IPS-20b (cell line): ENCODE measurements around the gene CAPN11.
"Not testable (repeated sequence)": the region's sequence is repeated elsewhere in the genome, so short reads cannot be mapped to it uniquely, and the experiment has no call there.

Experiments used
- H3K27ac ChIP-seq: one replicate; pipeline ENCODE4 v1.5.1; 2013; ENCODE audit warnings: low read length
- H3K27me3 ChIP-seq: 2 replicates; pipeline ENCODE4 v1.6.1; 2013; ENCODE audit warnings: mild to moderate bottlenecking, low read length, inconsistent platforms; ENCODE audit not compliant: insufficient read depth
- H3K36me3 ChIP-seq: 2 replicates; pipeline ENCODE4 v1.6.1; 2013; ENCODE audit warnings: low read depth, mild to moderate bottlenecking, inconsistent platforms, low read length, moderate library complexity; ENCODE audit not compliant: insufficient read depth
- H3K4me1 ChIP-seq: 2 replicates; pipeline ENCODE4 v1.6.1; 2013; ENCODE audit warnings: mild to moderate bottlenecking, control low read depth, inconsistent platforms, low read length, moderate library complexity; ENCODE audit not compliant: insufficient read depth
- H3K4me3 ChIP-seq: 2 replicates; pipeline ENCODE4 v1.5.1; 2013; ENCODE audit warnings: mild to moderate bottlenecking, low read length, inconsistent platforms
- H3K9ac ChIP-seq: 2 replicates; pipeline ENCODE4 v1.6.1; 2013; ENCODE audit warnings: low read depth, mild to moderate bottlenecking, inconsistent platforms, low read length, moderate library complexity
- H3K9me3 ChIP-seq: 2 replicates; pipeline ENCODE4 v1.6.1; 2013; ENCODE audit warnings: mild to moderate bottlenecking, low read depth, low read length, inconsistent platforms; ENCODE audit not compliant: insufficient read depth

CAPN11 gene

DNA sequence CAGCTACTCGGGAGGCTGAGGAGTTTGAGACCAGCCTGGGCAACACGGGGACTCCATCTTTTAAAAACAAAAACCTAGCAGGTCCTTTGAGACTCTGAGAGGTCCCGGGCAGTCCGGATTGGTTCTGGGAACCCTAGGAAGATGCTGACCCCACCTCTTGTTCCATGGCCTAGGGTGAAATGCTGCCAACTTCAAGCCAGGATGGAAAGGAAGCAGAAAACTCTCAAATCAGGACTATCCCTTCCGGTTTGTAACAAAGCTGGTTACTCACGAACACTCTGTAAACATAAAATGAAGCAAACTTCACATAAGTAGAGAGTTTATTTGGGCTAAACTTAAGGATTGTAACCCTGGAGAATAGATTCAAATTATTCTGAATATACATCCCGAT, 28.0 kb downstream of the CAPN11 start:
- H3K36me3 ChIP-seq: no peaks in the 10 kb centered on the region
- H3K27ac ChIP-seq: no peak overlapping the region
- no peaks in the 10 kb centered on the region for H3K9me3 ChIP-seq
- no peak overlapping the region for H3K4me3 ChIP-seq
- peaks cover 4% of the 10 kb centered on the region; the same call in 1 of the 2 replicates for H3K4me1 ChIP-seq
- no peak overlapping the region for H3K9ac ChIP-seq
- peaks cover 6% of the 10 kb centered on the region; the same call in 1 of the 2 replicates for H3K27me3 ChIP-seq

DNA sequence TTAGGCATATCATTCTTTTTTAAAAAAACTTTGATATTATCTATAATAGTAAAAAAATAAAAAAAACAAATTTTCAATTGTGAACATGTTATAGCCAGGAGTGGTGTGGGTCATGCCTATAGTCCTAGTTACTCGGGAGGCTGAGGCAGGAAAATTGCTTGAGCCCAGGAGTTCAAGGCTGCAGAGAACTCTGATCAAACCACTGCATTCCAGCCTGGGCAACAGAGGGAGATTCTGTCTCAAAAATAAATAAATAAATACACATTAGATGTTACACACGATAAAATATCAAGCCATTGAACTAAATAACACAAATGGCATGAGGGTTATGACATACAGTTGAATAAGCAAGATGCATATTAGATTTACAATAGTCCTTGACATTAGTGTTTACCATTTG, 30.2 kb downstream of the CAPN11 start:
- Histone ChIP-seq H3K36me3 (no peaks in the 10 kb centered on the region), H3K9me3 (no peaks in the 10 kb centered on the region), H3K27ac (no peak overlapping the region), H3K4me3 (no peak overlapping the region), H3K9ac (no peak overlapping the region), H3K27me3 (peaks cover 6% of the 10 kb centered on the region; the same call in 1 of the 2 replicates), H3K4me1 (peaks cover 13% of the 10 kb centered on the region; the same call in 1 of the 2 replicates)

- H3K36me3 ChIP-seq: no peaks in the 10 kb centered on the region
- H3K27me3 ChIP-seq: peaks cover 6% of the 10 kb centered on the region; the same call in 1 of the 2 replicates
- H3K9ac ChIP-seq: no peak overlapping the region
- H3K27ac ChIP-seq: no peak overlapping the region
- peaks cover 13% of the 10 kb centered on the region; the same call in 1 of the 2 replicates for H3K4me1 ChIP-seq
- H3K4me3 ChIP-seq: no peak overlapping the region
- H3K9me3 ChIP-seq: no peaks in the 10 kb centered on the region
Observed at GRCh38 chr6:44189257-44189656, 30.6 kb downstream of the CAPN11 start.

DNA sequence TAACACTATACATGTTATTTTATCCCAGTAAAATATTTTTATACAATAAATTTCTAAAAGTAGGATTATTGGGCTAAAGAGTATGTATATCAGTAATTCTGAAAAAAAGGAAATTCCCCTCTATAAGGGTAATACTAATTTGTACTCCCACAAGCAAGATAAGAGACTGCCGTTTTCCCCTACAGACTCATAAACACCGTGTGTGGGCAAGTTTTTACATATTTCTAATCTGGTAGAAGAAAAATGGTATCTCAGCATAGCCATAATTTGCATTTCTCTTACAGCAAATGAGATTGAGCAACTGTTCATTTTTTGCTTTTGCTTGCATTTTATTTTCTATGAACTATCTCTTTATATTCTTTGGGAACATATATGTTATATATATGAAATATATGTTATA, 32.1 kb downstream of the CAPN11 start:
- no peak overlapping the region for H3K4me3 ChIP-seq
- H3K9me3 ChIP-seq: no peaks in the 10 kb centered on the region
- H3K4me1 ChIP-seq: peaks cover 13% of the 10 kb centered on the region; the same call in 1 of the 2 replicates
- H3K27me3 ChIP-seq: peaks cover 6% of the 10 kb centered on the region; the same call in 1 of the 2 replicates
- no peak overlapping the region for H3K27ac ChIP-seq
- no peak overlapping the region for H3K9ac ChIP-seq
- no peaks in the 10 kb centered on the region for H3K36me3 ChIP-seq

GRCh38 chr6:44192428-44193041, 33.9 kb downstream of the CAPN11 start:
- Histone ChIP-seq H3K4me3 (peak overlapping the region; percentile 20; the same call in 1 of the 2 replicates), H3K36me3 (no peaks in the 10 kb centered on the region), H3K9ac (peak overlapping the region; percentile 12; the same call in 1 of the 2 replicates), H3K27ac (no peak overlapping the region), H3K4me1 (peaks cover 9% of the 10 kb centered on the region; the same call in 1 of the 2 replicates), H3K9me3 (no peaks in the 10 kb centered on the region), H3K27me3 (no peaks in the 10 kb centered on the region)

DNA sequence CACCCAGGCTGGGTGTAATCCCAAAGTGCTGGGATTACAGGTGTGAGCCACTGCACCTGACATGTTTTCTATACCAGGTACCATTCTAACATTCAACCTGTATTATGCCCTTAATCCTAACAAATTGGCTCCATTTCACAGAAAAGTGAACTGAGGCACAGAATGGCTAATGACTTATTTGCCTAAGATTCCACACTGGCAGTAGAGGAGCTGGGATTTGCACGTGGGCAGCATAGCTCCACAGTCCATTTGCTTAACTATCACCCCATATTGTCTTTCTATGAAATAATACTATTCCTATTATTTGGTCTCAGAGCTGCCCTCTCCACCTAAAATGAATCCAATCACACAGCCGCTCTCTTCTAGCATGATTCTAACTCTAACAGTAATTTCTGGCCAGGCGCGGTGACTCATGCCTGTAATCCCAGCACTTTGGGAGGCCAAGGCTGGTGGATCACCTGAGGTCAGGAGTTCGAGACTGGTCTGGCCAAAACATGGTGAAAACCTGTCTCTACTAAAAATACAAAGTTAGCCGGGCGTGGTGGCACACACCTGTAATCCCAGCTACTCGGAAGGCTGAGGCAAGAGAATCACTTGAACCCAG, 34.8 kb downstream of the CAPN11 start:
- no peak overlapping the region for H3K4me3 ChIP-seq

DNA sequence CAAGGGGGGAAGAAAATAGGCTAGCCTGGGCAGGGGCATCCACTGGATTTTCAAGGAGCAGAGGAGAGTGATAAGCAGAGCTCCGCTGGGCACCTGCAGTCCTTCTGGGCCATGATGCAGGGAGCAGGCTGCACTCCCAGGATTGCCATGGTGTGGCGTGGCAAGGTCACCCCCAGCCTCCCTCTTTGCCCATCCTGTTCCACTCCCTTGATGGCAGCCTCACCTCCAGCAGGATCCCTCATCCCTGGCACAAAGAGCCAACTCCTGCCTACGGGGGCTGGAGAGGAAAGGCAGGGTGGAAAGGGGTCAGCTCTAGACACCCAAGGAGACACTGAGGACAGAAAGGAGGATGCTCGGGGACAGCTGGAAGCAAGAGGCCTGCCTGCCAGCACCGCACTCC, 35.7 kb downstream of the CAPN11 start:
- Histone ChIP-seq H3K36me3 (no peaks in the 10 kb centered on the region), H3K9me3 (no peaks in the 10 kb centered on the region), H3K27me3 (no peaks in the 10 kb centered on the region), H3K4me1 (peaks cover 9% of the 10 kb centered on the region; the same call in 1 of the 2 replicates), H3K9ac (no peak overlapping the region), H3K4me3 (no peak overlapping the region), H3K27ac (no peak overlapping the region)

More for the DNA sequence above, 34.8 kb downstream of the CAPN11 start:
- Histone ChIP-seq H3K9ac (no peak overlapping the region), H3K9me3 (no peaks in the 10 kb centered on the region), H3K27me3 (no peaks in the 10 kb centered on the region), H3K27ac (no peak overlapping the region), H3K36me3 (no peaks in the 10 kb centered on the region), H3K4me1 (peaks cover 9% of the 10 kb centered on the region; the same call in 1 of the 2 replicates)

DNA sequence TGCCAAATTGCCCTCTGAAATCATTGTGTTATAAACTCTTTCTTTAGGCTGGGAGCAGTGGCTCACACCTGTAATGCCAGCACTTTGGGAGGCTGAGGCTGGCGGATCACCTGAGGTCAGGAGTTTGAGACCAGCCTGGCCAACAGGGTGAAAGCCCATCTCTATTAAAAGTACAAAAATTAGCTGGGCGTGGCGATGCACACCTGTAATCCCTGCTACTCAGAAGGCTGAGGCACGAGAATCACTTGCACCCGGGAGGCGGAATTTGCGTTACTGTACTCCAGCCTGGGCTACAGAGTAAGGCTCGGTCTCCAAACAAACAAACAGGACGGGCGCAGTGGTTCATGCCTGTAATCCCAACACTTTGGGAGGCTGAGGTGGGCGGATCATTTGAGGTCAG, 37.7 kb downstream of the CAPN11 start:
- not testable (repeated sequence) for H3K4me1 ChIP-seq, H3K27me3 ChIP-seq, H3K4me3 ChIP-seq, H3K9ac ChIP-seq, H3K9me3 ChIP-seq, H3K27ac ChIP-seq, H3K36me3 ChIP-seq

GRCh38 chr6:44198684-44199083, 40.1 kb downstream of the CAPN11 start:
- Histone ChIP-seq H3K9ac (no peak overlapping the region), H3K36me3 (no peaks in the 10 kb centered on the region), H3K27ac (no peak overlapping the region), H3K4me1 (peaks cover 17% of the 10 kb centered on the region), H3K9me3 (no peaks in the 10 kb centered on the region), H3K27me3 (no peaks in the 10 kb centered on the region), H3K4me3 (no peak overlapping the region)

DNA sequence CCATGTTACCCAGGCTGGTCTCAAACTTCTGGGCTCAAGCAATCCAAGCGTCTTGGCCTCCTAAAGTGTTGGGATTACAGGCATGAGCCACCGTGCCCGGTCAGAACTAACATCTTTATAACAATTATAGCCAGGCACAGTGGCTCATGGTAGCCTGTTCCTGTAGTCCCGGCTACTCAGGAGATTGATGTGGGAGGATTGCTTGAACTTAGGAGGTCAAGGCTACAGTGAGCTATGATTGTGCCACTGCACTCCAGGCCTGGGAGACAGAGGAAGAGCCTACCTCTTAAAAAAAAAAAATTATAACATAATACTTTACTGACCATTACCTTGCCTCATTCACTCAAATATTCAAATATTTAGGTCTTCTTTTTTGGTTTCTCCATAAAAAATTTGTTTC, 41.3 kb downstream of the CAPN11 start:
- Histone ChIP-seq H3K36me3 (no peaks in the 10 kb centered on the region), H3K27ac (no peak overlapping the region), H3K4me3 (no peak overlapping the region), H3K27me3 (no peaks in the 10 kb centered on the region), H3K9me3 (no peaks in the 10 kb centered on the region), H3K4me1 (peaks cover 19% of the 10 kb centered on the region), H3K9ac (no peak overlapping the region)

DNA sequence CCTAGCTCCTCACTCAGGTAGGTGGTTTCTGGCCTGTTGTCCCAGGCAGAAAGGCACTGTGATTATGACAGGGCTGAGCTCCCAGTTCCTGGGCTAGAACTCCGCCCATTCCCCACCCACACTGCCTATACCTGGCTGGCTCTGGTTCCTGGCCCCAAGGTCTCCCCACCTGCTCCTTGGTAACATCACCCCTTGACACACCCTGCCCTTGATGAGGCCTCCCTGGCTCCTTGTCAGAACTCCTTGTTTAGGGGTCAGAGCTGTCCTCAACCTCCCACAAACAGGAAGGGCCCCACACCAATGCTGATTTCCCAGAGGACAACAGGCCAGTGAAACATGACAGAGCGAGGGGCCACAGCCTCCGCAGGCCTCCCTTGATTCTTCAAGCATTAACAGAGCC, 42.6 kb downstream of the CAPN11 start:
- Histone ChIP-seq H3K9me3 (no peaks in the 10 kb centered on the region), H3K4me3 (no peak overlapping the region), H3K36me3 (no peaks in the 10 kb centered on the region), H3K9ac (no peak overlapping the region), H3K4me1 (peaks cover 22% of the 10 kb centered on the region), H3K27ac (no peak overlapping the region), H3K27me3 (no peaks in the 10 kb centered on the region)

GRCh38 chr6:44201638-44202303, 43.2 kb downstream of the CAPN11 start:
- peak overlapping the region; percentile 94 for H3K27ac ChIP-seq
- H3K9ac ChIP-seq: peak overlapping the region; percentile 79
- H3K9me3 ChIP-seq: no peaks in the 10 kb centered on the region
- H3K36me3 ChIP-seq: no peaks in the 10 kb centered on the region
- H3K27me3 ChIP-seq: no peaks in the 10 kb centered on the region
- H3K4me3 ChIP-seq: no peak overlapping the region; the same call in 1 of the 2 replicates
- peaks cover 24% of the 10 kb centered on the region for H3K4me1 ChIP-seq
